ENCODE measurements around the gene GNA12.

GRCh38 chr7:2863461-2864066 is 19.5 kb upstream of the GNA12 start:
- TF ChIP-seq POLR2A (IDR thresholded peaks at IDR 0.05) (peak; percentile 66), CTCF (IDR thresholded peaks at IDR 0.05) (no peak)

Data from right lobe of liver (tissue), 4 donors.